Mucosa of descending colon (tissue), 3 donors: Measurements from ENCODE around the gene IL15RA. TPM values are rescaled to one million over a fixed set of nuclear protein-coding genes. Genes with fewer than 3 reads are reported as not detected.
A peak's percentile ranks its signal among the peaks of the same experiment; 100 is the strongest.

ENCODE experiments used
- ATAC-seq: fragments of 200-7000 bp; cut with Tn5 transposase; one replicate; pipeline ENCODE4 v1.9.1; 2020; ENCODE audit warnings: mild to moderate bottlenecking, moderate library complexity
- DNase-seq, 3 donors: peaks; one replicate each; pipeline ENCODE4 v3.0.0-alpha.2; 2020
- H3K36me3 ChIP-seq: fragments of 200-600 bp; one replicate; pipeline ENCODE4 v1.8.0; 2021; ENCODE audit warnings: low read depth, mild to moderate bottlenecking
- H3K4me1 ChIP-seq: fragments of 200-600 bp; one replicate; pipeline ENCODE4 v1.8.0; 2021; ENCODE audit warnings: low read depth, mild to moderate bottlenecking
- H3K4me3 ChIP-seq: fragments of 200-600 bp; one replicate; pipeline ENCODE4 v1.8.0; 2021; ENCODE audit warnings: mild to moderate bottlenecking
- H3K9me3 ChIP-seq: fragments of 200-600 bp; one replicate; pipeline ENCODE4 v1.8.0; 2021; ENCODE audit warnings: mild to moderate bottlenecking
- intact Hi-C, 2 donors: fragments of 100-400 bp; cut with DNase I in 1 of 2; cut with micrococcal nuclease in 1 of 2; formaldehyde crosslinking; loops; one replicate each; pipeline versions ENCODE4 v1.11.0 to v1.11.1; 2022; cut with DNase I, micrococcal nuclease
- total RNA-seq, 3 donors: library from RNA; stranded (reverse); fragmentation: NEBNext Ultra II Directional in 2 of 3; extraction: Animal tissue kit (Norgen Biotek cat#: 25700) in 2 of 3; gene quantifications; one replicate each; pipeline versions ENCODE4 v1.2.1 to v1.2.4, GENCODE V29; 2021 to 2023
- TF ChIP-seq, protein P1 (sequence below): fragments of 200-600 bp; IDR thresholded peaks from one replicate; pipeline ENCODE4 v1.8.0; 2022; ENCODE audit warnings: antibody characterized with exemption, mild to moderate bottlenecking
- donor health status: DM: no; HTN: no; CAD: no; lungs with moderate emphysema.
- donor health status: DM: no; HTN: no; CAD: no.
- donor health status: DM: no; HTN: yes; CAD: no.

IL15RA gene
- total RNA-seq, 3 donors from 2014 or later = 19.4 to 26.6 (median 20.6) TPM

DNA sequence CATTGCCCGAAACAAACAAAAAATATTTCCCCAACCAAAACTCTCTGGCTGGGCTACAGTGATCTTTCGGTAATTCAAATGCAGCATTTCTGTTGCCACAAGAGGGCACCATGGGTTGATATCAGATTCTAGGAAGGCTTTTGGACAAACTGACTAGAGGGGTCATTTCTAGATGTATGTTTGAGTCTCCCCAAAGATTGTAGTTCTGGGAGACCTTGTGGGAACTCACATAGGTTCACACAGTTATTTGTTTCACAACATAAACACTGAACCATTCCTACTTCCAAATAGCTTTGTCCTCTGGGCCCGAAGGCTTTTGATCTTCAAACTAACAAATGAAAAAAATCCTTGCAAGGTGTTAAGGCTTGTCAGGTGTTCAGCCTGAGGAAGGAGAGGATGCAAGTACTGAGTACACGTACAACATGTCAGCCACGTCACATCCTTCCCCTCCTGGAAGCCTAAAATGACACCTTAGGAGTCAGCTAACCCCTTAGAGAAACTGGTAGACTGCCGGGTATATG, 37.0 kb upstream of the IL15RA start:
- DNase-seq (peak in 1 of 3 donors; percentile 93), ATAC-seq (peak; percentile 62)
- Histone ChIP-seq H3K36me3 (no peaks in the 10 kb centered on the region), H3K4me1 (peaks cover 15% of the 10 kb centered on the region), H3K4me3 (no peak overlapping the region), H3K9me3 (no peaks in the 10 kb centered on the region)
- TF ChIP-seq, protein P1, sequence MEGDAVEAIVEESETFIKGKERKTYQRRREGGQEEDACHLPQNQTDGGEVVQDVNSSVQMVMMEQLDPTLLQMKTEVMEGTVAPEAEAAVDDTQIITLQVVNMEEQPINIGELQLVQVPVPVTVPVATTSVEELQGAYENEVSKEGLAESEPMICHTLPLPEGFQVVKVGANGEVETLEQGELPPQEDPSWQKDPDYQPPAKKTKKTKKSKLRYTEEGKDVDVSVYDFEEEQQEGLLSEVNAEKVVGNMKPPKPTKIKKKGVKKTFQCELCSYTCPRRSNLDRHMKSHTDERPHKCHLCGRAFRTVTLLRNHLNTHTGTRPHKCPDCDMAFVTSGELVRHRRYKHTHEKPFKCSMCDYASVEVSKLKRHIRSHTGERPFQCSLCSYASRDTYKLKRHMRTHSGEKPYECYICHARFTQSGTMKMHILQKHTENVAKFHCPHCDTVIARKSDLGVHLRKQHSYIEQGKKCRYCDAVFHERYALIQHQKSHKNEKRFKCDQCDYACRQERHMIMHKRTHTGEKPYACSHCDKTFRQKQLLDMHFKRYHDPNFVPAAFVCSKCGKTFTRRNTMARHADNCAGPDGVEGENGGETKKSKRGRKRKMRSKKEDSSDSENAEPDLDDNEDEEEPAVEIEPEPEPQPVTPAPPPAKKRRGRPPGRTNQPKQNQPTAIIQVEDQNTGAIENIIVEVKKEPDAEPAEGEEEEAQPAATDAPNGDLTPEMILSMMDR = peak; percentile 69
- intact Hi-C loops = loop anchor here in 1 of 2 donors (10.0 kb wide), 1 partner anchor 70 kb away; the partner anchor contains the start of gene RBM17

DNA sequence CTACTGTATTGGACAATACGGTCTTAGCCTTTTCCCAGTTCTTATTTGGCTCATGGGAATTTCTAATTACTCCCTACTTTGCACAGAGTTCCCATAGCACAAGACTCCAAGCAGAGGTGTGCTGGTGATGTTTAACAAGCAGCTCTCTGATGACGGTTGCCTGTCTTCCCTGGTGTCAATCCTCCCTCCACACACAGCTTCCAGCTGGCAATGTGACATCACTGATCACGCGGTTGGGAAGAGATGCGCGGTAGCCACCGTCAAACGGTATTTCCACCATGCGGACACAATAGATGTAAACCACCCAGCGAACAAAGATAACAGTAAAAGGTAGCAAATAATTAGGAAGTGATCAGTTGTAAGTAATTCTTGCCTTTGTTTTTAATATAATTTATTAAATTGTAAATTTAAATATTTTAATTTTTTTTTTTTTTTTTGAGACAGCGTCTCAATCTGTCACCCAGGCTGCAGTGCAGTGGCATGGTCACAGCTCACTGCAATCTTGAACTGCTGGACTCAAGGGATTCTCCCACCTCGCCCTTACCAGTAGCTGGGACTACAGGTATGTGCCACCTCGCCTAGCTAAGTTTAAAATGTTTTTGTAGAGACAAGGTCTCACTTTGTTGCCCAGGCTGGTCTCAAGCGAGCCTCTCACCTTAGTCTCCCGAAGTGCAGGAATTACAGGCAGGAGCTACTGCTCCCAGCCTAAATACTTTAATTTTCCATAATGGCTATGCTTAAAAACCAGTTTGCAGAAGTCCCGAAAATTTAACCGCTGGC, 36.3 kb upstream of the IL15RA start:
- TF ChIP-seq, protein P1 = no peak
- intact Hi-C loops = loop anchor here in 1 of 2 donors (10.0 kb wide), 1 partner anchor 71 kb away; the partner anchor contains the start of gene RBM17
- Histone ChIP-seq H3K4me1 (peaks cover 15% of the 10 kb centered on the region), H3K4me3 (no peak overlapping the region), H3K9me3 (no peaks in the 10 kb centered on the region), H3K36me3 (no peaks in the 10 kb centered on the region)
- ATAC-seq (no peak), DNase-seq (no peak)

DNA sequence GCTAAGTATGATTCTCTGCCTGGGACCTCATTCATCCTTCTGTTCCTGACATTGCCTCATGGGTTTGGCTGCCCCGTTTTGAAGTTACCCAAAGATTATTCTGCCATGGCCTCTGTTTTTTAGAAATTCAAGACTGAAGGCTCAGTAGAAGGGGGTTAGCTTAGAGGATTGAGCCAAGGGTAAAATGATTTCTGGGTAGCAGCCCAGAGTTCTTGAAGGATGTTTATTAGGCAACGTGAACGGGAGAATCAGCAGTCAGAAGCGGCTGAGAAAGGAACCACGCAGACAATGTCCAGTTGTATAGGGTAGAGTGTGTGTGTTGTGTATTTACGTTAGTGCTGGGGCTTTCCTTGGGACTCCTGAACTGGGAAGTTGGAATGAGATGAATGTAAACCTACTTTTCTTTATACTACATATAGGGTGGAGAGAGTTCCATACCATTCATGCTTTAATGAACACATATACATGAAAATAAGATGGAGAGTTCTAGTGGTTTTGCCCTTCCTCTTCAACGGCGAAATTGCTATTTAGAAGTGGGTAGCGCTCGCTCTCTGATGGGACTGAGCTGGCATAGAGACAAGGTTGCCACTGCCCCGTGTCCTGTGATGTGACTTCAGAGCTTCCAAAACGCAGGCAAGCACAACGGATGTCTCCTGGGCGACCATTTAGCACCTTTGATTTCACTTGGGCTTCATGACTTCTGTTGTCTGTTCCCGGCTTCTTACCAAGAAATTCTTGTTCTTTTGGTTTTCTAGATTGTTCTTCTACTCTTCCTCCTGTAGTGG, 35.0 kb upstream of the IL15RA start:
- ATAC-seq = no peak

DNA sequence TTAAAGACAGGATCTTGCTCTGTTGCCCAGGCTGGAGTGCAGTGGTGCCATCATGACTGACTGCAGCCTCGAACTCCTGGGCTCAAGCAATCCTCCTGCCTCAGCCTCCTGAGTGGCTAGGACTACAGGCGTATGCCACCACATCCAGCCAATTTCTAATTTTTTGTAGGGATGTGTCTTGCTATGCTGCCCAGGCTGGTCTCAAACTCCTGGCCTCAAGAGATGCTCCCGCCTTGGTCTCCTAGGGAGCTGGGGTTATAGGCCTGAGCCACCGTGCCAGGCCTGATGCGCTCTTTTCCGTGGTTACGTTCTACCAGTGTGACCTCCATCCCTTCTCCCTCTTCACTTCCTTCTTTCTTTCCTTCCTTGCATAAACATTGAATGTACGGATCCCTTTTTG, 34.2 kb upstream of the IL15RA start:
- peaks cover 7% of the 10 kb centered on the region for H3K4me1 ChIP-seq
- no peaks in the 10 kb centered on the region for H3K36me3 ChIP-seq
- DNase-seq = no peak
- ATAC-seq = no peak
- no peaks in the 10 kb centered on the region for H3K9me3 ChIP-seq
- H3K4me3 ChIP-seq = no peak overlapping the region
- intact Hi-C loops = loop anchor here in 1 of 2 donors (10.0 kb wide), 1 partner anchor 73 kb away; the partner anchor contains the start of gene RBM17
- TF ChIP-seq, protein P1 = no peak

More for the DNA sequence above, 35.0 kb upstream of the IL15RA start:
- DNase-seq = no peak
- H3K36me3 ChIP-seq = no peaks in the 10 kb centered on the region
- peaks cover 7% of the 10 kb centered on the region for H3K4me1 ChIP-seq
- no peaks in the 10 kb centered on the region for H3K9me3 ChIP-seq
- TF ChIP-seq, protein P1 = no peak
- H3K4me3 ChIP-seq = no peak overlapping the region
- intact Hi-C loops = loop anchor here in 1 of 2 donors (10.0 kb wide), 1 partner anchor 72 kb away; the partner anchor contains the start of gene RBM17

DNA sequence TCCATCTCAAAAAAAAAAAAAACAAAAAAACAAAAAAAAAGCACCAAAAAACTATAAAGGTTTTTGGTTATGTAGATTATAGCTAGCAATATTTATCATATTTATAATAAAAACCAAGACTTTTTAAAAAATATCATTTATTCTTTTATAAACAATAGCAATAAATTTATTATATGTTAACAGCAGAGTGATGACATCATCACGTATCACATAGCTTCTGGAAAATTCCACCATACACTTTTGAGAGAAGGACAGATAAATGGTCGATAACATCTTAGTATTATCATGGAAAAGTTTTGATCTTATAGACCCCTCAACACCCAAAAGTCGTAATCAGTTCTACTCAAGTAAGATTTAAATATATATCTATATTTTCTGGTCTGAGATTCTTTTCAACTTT, 33.2 kb upstream of the IL15RA start:
- no peaks in the 10 kb centered on the region for H3K36me3 ChIP-seq
- peaks cover 7% of the 10 kb centered on the region for H3K4me1 ChIP-seq
- ATAC-seq = no peak
- TF ChIP-seq, protein P1 = no peak
- no peak overlapping the region for H3K4me3 ChIP-seq
- no peaks in the 10 kb centered on the region for H3K9me3 ChIP-seq
- no peak for DNase-seq
- intact Hi-C loops = loop anchor here in 1 of 2 donors (10.0 kb wide), 1 partner anchor 74 kb away; the partner anchor contains the start of gene RBM17
